ENCODE data around the gene GPAT3. TPM values are rescaled to one million over a fixed set of nuclear protein-coding genes. Genes with fewer than 3 reads are reported as not detected.

GPAT3 gene
- total and polyA plus RNA-seq, 2 of the 8 experiments (the other 6 are each of a cell fraction or from before 2014, with no cell fraction given) = 0.23 to 2.0 TPM

- WGBS, 2 experiments (ENCODE audit: extremely low coverage in 1 of 2, insufficient coverage in 1 of 2, insufficient read length in 1 of 2, insufficient replicate concordance in 2 of 2, low coverage in 1 of 2, low lambda C conversion rate in 2 of 2, missing lambda C conversion rate in 1 of 2) = 95% methylated on average over 4 of the region's 4 CpGs; no CpG with 5 or more reads in 1 of the 2 experiments
Observed at GRCh38 chr4:83613994-83614393, 78.1 kb downstream of the GPAT3 start.

More at GRCh38 chr4:83613994-83614393, 78.1 kb downstream of the GPAT3 start:
- Histone ChIP-seq H2BK20ac (ENCODE audit: low read length) (no peak overlapping the region), H4K5ac (ENCODE audit: insufficient read length, low read depth, low read length) (no peak overlapping the region), H4K91ac (replicated peaks; ENCODE audit: insufficient read length, low read length) (no peak overlapping the region), H2BK120ac (replicated peaks; ENCODE audit: low read depth, low read length) (no peak overlapping the region), H4K20me1 (replicated peaks in 1 of 2; ENCODE audit: control insufficient read depth in 1 of 2, insufficient read depth in 2 of 2, low read length in 2 of 2) (no peaks in the 10 kb centered on the region), H3K23me2 (ENCODE audit: low read depth, low read length) (no peaks in the 10 kb centered on the region), H2AFZ (ENCODE audit: low read length) (no peak overlapping the region), H2BK5ac (ENCODE audit: low read depth, low read length) (no peak overlapping the region), H3K4ac (replicated peaks; ENCODE audit: insufficient read length, low read depth, low read length) (no peak overlapping the region), H2BK15ac (ENCODE audit: low read length) (no peak overlapping the region), H3K9me3 (ENCODE audit: insufficient read depth in 2 of 2, low read depth in 1 of 2, low read length in 1 of 2) (peaks cover 4 to 6% of the 10 kb centered on the region in 2 experiments; a peak in 2 of 4 replicates), H4K8ac (ENCODE audit: extremely low read depth, insufficient read depth, low read length) (no peak overlapping the region), H3K4me1 (replicated peaks in 1 of 4; ENCODE audit: control insufficient read depth in 3 of 4, insufficient read depth in 4 of 4, low read length in 3 of 4) (peaks cover 0 to 6% (median 0%) of the 10 kb centered on the region in 4 experiments; a peak in 1 of 7 replicates), H3K14ac (ENCODE audit: insufficient read length) (no peak overlapping the region), H3K4me3 (ENCODE audit: extremely low read depth in 1 of 4, insufficient read depth in 2 of 4, low read depth in 3 of 4, low read length in 4 of 4) (no peak overlapping the region), H3K4me2 (ENCODE audit: insufficient read depth in 1 of 2, low read depth in 2 of 2, low read length in 2 of 2) (no peak overlapping the region), H3K27me3 (replicated peaks in 1 of 4; ENCODE audit: control insufficient read depth in 3 of 4, extremely low read depth in 1 of 4, insufficient read depth in 3 of 4, low read length in 3 of 4) (no peaks in the 10 kb centered on the region), H3K79me1 (ENCODE audit: low read depth, low read length) (no peaks in the 10 kb centered on the region), H3K23ac (ENCODE audit: insufficient read length) (no peak overlapping the region), H3K27ac (ENCODE audit: low read depth, low read length) (no peak overlapping the region), H2BK12ac (ENCODE audit: low read depth, low read length) (no peak overlapping the region), H3K36me3 (ENCODE audit: control insufficient read depth in 2 of 4, insufficient read depth in 4 of 4, low read length in 3 of 4) (no peaks in the 10 kb centered on the region), H3K9ac (replicated peaks in 1 of 4; ENCODE audit: extremely low read depth in 1 of 4, low read depth in 3 of 4, low read length in 3 of 4) (no peak overlapping the region), H3K18ac (ENCODE audit: extremely low read depth, low read length) (no peak overlapping the region), H2AK5ac (ENCODE audit: low read depth, low read length) (no peak overlapping the region), H3K56ac (replicated peaks; ENCODE audit: insufficient read length, low read depth, low read length) (no peak overlapping the region), H3K79me2 (ENCODE audit: control insufficient read depth in 1 of 2, insufficient read depth in 2 of 2, low read length in 2 of 2) (no peaks in the 10 kb centered on the region)
- CTCF ChIA-PET (ENCODE audit: partially characterized antibody) = interaction anchor here (0.9 to 2.1 kb wide), 2 partner anchors 9 to 124 kb away, joined by 4 to 5 read pairs; no protein-coding TSS in a partner anchor
- no peak for FAIRE-seq
- no peak for DNase-seq (ENCODE audit: low read depth in 1 of 2, low spot score in 2 of 2)
- TF ChIP-seq SIRT6 (IDR thresholded peaks at IDR 0.05; ENCODE audit: low read length) (no peak), SIX5 (IDR thresholded peaks at IDR 0.05; ENCODE audit: low read depth, low read length) (no peak), TAF7 (optimal IDR thresholded peaks at IDR 0.05; ENCODE audit: borderline replicate concordance, low read depth, low read length) (no peak), RXRA (IDR thresholded peaks at IDR 0.05; ENCODE audit: insufficient read depth, low read depth, low read length) (no peak), TBP (IDR thresholded peaks at IDR 0.05; ENCODE audit: low read depth, low read length) (no peak), SP2 (IDR thresholded peaks at IDR 0.05; ENCODE audit: low read length) (no peak)
- POLR2A ChIA-PET (ENCODE audit: partially characterized antibody) = no interaction called here

Data from H1 (cell line).